CD4-positive, alpha-beta T cell treated with Interleukin-1 beta for 1 hour (primary cell): ENCODE measurements around the gene ZNF397.

Experiments
- DNase-seq, 2 donors: peaks; one replicate each; pipeline ENCODE4 v3.0.0-alpha.2; 2020 to 2022

Gene ZNF397

GRCh38 chr18:35306588-35307250 is 65.9 kb downstream of the ZNF397 start:
- DNase-seq, result no peak
